ENCODE data around the gene COL6A1. TPM values are rescaled to one million over a fixed set of nuclear protein-coding genes. Genes with fewer than 3 reads are reported as not detected.
"Not testable (repeated sequence)": the region's sequence is repeated elsewhere in the genome, so short reads cannot be mapped to it uniquely, and the experiment has no call there.

COL6A1 gene
- total RNA-seq, 1 experiment from 2014 or later = 243 TPM

DNA sequence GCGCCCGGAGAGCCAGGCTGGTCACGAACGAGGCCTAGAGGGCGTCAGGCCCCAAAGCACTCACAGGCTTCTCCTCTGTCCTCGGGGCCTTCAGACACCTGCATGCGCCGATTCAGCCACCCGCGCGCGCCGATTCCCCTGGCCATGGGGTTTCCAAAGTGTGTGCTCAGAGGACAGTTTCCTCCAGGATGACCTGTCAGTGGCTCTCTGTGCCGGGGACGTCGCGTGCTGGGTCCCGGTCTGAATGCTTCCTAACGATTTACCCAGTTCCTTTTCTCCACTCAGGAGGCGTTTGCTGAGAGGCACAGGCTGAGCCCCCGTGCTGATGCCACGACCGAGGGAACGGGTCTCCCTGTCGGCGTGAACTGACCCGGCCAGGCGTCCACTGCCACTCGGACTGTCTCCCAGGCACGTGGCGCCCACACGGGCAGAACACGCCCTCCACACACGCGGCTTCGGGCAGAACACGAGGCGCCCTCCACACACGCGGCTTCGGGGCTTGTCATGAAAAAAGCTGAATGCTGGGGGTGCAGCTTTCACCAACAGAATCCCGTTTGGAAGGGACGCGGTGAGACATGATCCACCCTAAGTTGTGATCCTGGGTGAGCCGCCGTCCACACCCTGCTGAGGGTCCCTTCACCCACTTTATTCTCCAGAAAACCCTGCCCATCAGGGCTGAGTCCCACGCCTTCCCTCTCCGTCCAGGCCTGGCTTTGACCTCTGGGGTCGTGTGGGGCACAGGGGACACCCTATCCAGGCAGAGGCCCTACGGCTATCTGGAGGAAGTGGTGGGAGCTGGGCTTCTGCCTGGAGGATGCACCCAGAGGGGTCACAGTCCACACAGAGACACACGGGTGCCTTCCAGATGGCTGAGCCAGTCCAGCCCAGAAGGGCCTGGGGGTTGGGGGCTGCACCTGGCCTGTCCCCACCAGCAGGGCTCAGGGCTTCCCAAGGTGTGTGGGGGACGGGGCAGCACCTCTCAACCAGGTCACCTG lies 56.1 kb downstream of the COL6A1 start:
- H3K27me3 ChIP-seq (ENCODE audit: control insufficient read depth, insufficient read depth, low read length) = no peaks in the 10 kb centered on the region
- H3K4me3 ChIP-seq (ENCODE audit: insufficient read depth, low read depth, low read length) = no peak overlapping the region
- H3K36me3 ChIP-seq (replicated peaks; ENCODE audit: control insufficient read depth, insufficient read depth, low read length) = no peaks in the 10 kb centered on the region
- peak; percentile 59 for DNase-seq

DNA sequence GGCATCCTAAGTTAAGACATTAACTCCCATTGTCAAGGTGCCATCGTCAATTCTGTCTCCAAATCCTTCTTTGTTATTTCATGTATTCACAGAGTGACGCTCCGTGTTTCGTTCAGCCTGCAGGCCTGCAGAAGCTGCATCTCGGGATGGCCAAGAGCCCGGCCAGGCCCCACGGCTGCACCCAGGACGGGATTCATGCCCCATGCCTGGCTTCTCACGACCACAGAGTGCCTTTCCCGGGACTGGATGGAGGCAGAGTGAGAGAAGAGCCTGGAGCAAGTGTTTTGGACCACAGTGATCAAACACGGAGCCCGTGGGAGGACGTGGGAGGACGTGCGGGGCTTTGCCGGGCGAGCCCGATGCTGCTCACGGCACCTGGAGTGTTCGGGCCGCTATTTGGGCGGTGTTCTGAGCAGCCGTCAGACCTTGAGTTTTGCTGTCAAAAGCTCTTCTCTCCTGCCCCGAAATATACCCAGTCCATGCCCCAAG lies 56.8 kb downstream of the COL6A1 start:
- DNase-seq = no peak
- no peak overlapping the region for H3K4me3 ChIP-seq (ENCODE audit: insufficient read depth, low read depth, low read length)
- no peaks in the 10 kb centered on the region for H3K36me3 ChIP-seq (replicated peaks; ENCODE audit: control insufficient read depth, insufficient read depth, low read length)
- no peaks in the 10 kb centered on the region for H3K27me3 ChIP-seq (ENCODE audit: control insufficient read depth, insufficient read depth, low read length)

GRCh38 chr21:46038871-46039397 lies 57.4 kb downstream of the COL6A1 start:
- H3K27me3 ChIP-seq (ENCODE audit: control insufficient read depth, insufficient read depth, low read length) = no peaks in the 10 kb centered on the region
- H3K36me3 ChIP-seq (replicated peaks; ENCODE audit: control insufficient read depth, insufficient read depth, low read length) = no peaks in the 10 kb centered on the region
- peak; percentile 56 for DNase-seq
- no peak overlapping the region for H3K4me3 ChIP-seq (ENCODE audit: insufficient read depth, low read depth, low read length)

GRCh38 chr21:46039891-46040660 lies 58.5 kb downstream of the COL6A1 start:
- DNase-seq = peak; percentile 48
- Histone ChIP-seq H3K27me3 (ENCODE audit: control insufficient read depth, insufficient read depth, low read length) (no peaks in the 10 kb centered on the region), H3K4me3 (ENCODE audit: insufficient read depth, low read depth, low read length) (no peak overlapping the region), H3K36me3 (replicated peaks; ENCODE audit: control insufficient read depth, insufficient read depth, low read length) (no peaks in the 10 kb centered on the region)

- Histone ChIP-seq H3K27me3 (ENCODE audit: control insufficient read depth, insufficient read depth, low read length) (no peaks in the 10 kb centered on the region), H3K36me3 (replicated peaks; ENCODE audit: control insufficient read depth, insufficient read depth, low read length) (no peaks in the 10 kb centered on the region), H3K4me3 (ENCODE audit: insufficient read depth, low read depth, low read length) (no peak overlapping the region)
- DNase-seq = no peak
These were observed 59.1 kb downstream of the COL6A1 start for GRCh38 chr21:46040707-46041106.

- Histone ChIP-seq H3K36me3 (replicated peaks; ENCODE audit: control insufficient read depth, insufficient read depth, low read length) (no peaks in the 10 kb centered on the region), H3K27me3 (ENCODE audit: control insufficient read depth, insufficient read depth, low read length) (no peaks in the 10 kb centered on the region), H3K4me3 (ENCODE audit: insufficient read depth, low read depth, low read length) (no peak overlapping the region)
- peak; percentile 27 for DNase-seq
These were observed 59.6 kb downstream of the COL6A1 start for GRCh38 chr21:46041183-46041582.

- H3K36me3 ChIP-seq (replicated peaks; ENCODE audit: control insufficient read depth, insufficient read depth, low read length) = no peaks in the 10 kb centered on the region
- no peaks in the 10 kb centered on the region for H3K27me3 ChIP-seq (ENCODE audit: control insufficient read depth, insufficient read depth, low read length)
- H3K4me3 ChIP-seq (ENCODE audit: insufficient read depth, low read depth, low read length) = no peak overlapping the region
- no peak for DNase-seq
These were observed 63.6 kb downstream of the COL6A1 start for GRCh38 chr21:46045154-46045553.

DNA sequence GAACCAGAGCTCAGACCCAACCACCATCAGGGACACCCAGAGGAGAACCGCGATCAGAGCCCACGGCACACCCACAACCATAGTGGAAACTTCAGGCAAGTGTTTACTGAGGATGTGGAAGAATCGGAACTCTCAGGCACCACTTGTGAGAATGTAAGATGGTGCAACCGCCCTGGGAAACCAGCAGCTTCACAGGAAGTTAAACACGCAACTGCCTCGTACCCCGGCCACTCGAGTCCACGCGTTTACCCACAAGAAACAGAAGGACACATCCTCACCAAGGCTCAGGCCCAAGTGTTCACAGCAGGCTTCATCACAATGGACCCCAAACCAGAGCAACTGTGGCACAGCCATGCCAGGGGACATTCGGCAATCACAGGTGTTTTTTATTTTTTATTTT lies 64.9 kb downstream of the COL6A1 start:
- Histone ChIP-seq H3K36me3 (replicated peaks; ENCODE audit: control insufficient read depth, insufficient read depth, low read length) (no peaks in the 10 kb centered on the region), H3K27me3 (ENCODE audit: control insufficient read depth, insufficient read depth, low read length) (no peaks in the 10 kb centered on the region), H3K4me3 (ENCODE audit: insufficient read depth, low read depth, low read length) (no peak overlapping the region)
- no peak for DNase-seq

DNA sequence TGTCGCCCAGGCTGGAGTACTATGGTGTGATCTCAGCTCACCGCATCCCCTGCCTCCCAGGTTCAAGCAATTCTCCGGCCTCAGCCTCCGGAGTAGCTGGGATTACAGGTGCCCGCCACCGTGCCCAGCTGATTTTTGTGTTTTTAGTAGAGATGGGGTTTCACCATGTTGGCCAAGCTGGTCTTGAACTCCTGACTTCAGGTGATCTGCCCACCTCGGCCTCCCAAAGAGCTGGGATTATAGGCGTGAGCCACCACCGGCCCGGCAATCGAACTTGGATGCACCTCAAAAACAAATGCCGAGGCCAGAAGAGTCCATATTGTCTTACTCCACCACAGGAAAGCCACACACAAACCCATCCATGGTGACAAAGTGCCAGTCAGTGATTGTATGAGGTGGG lies 65.3 kb downstream of the COL6A1 start:
- not testable (repeated sequence) for H3K27me3 ChIP-seq (ENCODE audit: control insufficient read depth, insufficient read depth, low read length); H3K4me3 ChIP-seq (ENCODE audit: insufficient read depth, low read depth, low read length); DNase-seq; H3K36me3 ChIP-seq (replicated peaks; ENCODE audit: control insufficient read depth, insufficient read depth, low read length)

DNA sequence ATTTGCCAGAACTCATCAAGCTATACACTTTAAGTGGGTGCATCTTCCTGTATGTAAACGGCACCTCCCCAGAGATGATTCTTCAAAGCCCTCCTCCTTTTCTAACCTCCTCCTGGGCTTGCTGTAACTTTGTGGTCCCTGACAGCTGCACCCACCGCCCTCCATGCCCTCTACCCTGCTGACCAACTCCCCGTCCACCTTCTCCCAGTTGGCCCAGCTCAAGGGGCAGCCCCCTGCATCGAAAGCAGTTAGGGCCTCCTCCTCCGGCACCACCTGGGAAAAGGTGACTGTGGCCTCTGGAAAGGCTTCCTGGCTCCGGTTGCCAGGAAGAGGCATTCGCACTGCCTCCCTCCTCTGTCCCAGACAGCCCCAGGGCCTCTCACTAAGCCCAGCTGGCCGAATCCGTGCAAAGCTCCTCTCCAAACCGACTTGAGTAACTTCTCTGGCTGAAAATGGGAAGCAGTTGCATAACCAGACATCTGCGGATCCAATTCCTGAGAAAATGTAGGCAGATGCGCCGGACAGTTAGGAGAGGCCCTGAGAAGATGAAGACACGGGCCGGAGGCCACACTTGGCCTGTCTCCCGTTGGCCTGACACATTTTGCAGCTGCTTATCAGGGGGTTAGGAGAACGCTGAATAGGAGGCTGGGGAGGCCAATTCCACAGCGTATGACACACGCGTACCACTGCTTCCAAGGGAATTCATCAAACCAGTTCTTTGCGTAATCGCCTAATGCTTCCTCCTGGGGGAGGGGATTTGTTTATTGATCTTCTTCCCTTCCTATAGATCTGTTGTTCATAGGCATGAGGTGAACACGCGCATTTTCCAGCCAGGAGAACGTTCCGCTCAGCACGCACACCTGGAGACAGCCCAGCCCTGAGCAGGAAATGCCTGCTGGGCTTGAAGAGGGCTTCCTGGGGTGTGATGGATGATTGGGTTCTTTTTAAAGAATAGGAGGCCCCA lies 67.6 kb downstream of the COL6A1 start:
- no peaks in the 10 kb centered on the region for H3K27me3 ChIP-seq (ENCODE audit: control insufficient read depth, insufficient read depth, low read length)
- peak; percentile 45 for DNase-seq
- no peaks in the 10 kb centered on the region for H3K36me3 ChIP-seq (replicated peaks; ENCODE audit: control insufficient read depth, insufficient read depth, low read length)
- H3K4me3 ChIP-seq (ENCODE audit: insufficient read depth, low read depth, low read length) = no peak overlapping the region

- DNase-seq = peak; percentile 51
- Histone ChIP-seq H3K4me3 (ENCODE audit: insufficient read depth, low read depth, low read length) (no peak overlapping the region), H3K27me3 (ENCODE audit: control insufficient read depth, insufficient read depth, low read length) (no peaks in the 10 kb centered on the region), H3K36me3 (replicated peaks; ENCODE audit: control insufficient read depth, insufficient read depth, low read length) (no peaks in the 10 kb centered on the region)
These were observed 68.5 kb downstream of the COL6A1 start for GRCh38 chr21:46049890-46050667.

GRCh38 chr21:46050668-46051378 lies 69.3 kb downstream of the COL6A1 start:
- Histone ChIP-seq H3K36me3 (replicated peaks; ENCODE audit: control insufficient read depth, insufficient read depth, low read length) (no peaks in the 10 kb centered on the region), H3K4me3 (ENCODE audit: insufficient read depth, low read depth, low read length) (no peak overlapping the region), H3K27me3 (ENCODE audit: control insufficient read depth, insufficient read depth, low read length) (no peaks in the 10 kb centered on the region)
- DNase-seq = peak; percentile 32

DNA sequence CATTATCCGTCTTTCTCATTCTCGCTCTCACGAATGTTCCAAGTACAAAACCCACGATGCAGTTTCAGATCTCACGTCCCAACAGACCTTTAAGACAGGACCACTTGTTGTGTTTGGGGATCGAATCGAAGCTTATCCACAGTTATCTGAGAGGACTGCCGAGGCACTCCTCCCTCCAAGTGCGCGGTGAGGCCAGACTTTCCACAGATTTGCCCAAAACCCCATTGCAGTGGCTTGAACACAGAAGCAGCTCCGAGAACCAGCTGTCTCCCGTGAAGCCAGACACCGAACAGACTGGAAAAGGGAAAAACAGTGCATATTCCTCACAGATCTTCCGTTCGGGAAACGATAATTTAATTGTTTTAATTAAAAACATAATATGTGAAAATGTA lies 69.8 kb downstream of the COL6A1 start:
- H3K4me3 ChIP-seq (ENCODE audit: insufficient read depth, low read depth, low read length) = no peak overlapping the region
- peak; percentile 12 for DNase-seq
- no peaks in the 10 kb centered on the region for H3K27me3 ChIP-seq (ENCODE audit: control insufficient read depth, insufficient read depth, low read length)
- H3K36me3 ChIP-seq (replicated peaks; ENCODE audit: control insufficient read depth, insufficient read depth, low read length) = no peaks in the 10 kb centered on the region

All from H7 (cell line).